Stimulated activated CD8-positive, alpha-beta memory T cell treated with anti-CD3 and anti-CD28 coated beads, Interleukin-7, amount 100 ng/mL, for 48 hours (primary cell): ENCODE measurements around the gene TMEM204.

Source experiments
- DNase-seq, 2 donors: peaks; one replicate each; pipeline ENCODE4 v3.0.0-alpha.2; 2020; ENCODE audit warnings: low read depth in 1 of 2; ENCODE audit errors: extremely low read depth in 1 of 2

Gene TMEM204

GRCh38 chr16:1498899-1499676, 34.4 kb upstream of the TMEM204 start:
- no peak for DNase-seq

GRCh38 chr16:1499756-1500464, 33.6 kb upstream of the TMEM204 start:
- no peak for DNase-seq

GRCh38 chr16:1500465-1501150, 32.9 kb upstream of the TMEM204 start:
- DNase-seq: no peak

DNA sequence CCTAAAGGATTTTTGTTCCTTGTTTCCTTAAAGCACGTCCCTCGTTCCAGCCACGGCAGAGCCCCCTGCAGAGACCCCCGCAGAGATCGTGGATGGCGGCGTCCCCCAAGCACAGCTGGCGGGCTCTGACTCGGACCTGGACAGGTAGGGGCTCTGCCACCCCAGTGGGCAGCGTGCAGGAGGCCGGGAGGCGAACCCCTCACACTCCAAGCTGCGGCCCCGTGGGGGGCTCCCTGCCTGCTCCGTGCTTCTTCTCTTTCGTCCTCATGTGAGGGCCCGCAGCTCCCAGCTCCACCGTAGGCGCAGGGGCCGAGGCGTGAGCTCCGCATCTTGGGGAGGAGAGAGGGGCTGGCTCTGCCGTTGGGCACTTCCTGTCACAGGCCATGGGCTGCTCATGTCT, 31.8 kb upstream of the TMEM204 start:
- DNase-seq: no peak

- DNase-seq: no peak
Observed at GRCh38 chr16:1502092-1503004, 31.1 kb upstream of the TMEM204 start.

DNA sequence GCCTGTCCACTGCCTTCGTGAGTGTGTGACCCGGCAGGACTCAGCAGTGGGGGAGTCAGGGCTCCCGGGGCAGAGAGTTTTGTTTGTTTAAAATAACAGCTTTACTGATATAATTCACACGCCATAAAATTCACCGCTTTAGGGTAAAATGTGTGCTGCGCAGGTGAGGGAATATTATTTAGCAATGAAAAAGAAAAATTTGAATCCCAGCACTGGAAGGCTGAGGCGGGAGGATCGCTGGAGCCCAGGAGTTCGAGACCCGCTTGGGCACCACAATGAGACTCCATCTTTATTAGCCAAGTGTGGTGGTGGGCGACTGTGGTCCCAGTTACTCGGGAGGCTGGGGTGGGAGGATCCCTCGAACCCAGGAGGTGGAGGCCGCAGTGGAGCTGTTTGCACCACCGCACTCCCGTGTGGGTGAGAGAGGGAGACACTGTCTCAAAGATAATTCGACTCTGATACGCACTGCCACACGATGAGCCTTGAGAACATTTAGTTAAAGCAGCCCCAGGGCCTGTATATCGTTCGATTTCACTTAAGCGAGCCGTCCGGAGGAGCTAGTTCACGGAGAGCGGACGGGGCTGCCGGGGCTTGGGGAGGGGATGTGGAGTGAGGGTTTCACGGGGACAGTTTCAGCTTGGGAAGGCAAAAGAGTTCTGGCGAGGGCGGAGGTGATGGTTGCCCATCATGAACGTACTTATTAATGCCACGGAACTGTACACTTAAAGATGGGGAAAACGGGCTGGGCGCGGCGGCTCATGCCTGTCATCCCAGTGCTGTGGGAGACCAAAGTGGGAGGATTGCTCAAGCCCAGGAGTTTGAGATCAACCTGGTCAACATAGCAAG, 30.1 kb upstream of the TMEM204 start:
- DNase-seq: no peak

DNA sequence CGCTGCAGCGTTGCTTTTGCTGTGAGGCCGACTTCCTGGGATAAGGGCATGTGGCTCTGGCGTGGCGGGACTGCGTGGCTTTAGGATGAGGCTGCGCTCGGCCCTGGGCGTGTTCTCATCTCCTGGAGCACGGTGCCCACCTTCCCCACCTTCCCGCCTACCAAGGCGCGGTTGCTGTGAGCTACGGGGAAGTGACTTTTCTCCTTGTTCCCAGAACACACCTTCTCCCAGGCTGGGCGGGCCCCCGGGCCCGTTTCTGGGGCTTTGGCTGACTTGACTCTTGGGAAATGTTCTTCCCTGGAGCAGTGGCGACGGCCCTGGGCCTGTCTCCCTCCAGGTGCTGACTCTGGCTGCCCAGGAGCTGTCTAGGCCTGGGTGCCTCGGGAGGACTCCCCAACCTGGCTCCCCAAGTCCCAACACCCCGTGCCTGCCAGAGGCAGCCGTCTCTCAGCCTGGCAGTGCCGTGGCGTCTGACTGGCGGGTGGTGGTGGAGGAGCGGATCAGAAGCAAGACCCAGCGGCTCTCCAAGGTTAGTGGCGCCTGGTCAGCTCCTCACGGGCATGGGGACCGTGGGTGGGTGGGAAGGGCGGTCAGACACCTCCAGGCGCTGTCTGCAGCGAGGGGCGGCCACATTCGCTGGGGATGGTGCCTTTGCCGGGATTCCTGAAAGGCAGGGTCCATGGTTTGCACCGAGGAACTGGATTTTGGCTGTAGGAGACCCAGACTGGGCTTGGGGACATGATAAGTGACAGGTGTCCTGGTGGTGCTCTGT, 28.2 kb upstream of the TMEM204 start:
- DNase-seq: no peak

DNA sequence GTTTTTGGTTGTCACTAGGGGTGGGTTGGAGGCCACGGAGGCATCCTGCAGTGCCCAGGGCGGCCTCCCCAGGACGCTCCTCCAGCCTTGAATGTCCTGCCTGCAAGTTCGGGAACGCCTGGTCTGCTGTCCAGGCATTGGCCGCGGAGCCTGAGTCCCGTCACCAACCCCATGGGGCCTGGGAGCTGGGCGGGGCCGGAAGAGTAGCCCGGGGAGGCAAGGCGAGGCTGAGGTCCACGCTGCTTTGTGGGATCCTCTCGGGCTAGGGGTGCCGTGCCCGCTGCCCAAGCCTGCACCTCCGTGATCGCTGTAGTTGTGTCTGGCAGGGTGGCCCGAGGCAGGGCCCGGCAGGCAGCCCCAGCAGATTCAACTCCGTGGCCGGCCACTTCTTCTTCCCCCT, 27.6 kb upstream of the TMEM204 start:
- DNase-seq: no peak

DNA sequence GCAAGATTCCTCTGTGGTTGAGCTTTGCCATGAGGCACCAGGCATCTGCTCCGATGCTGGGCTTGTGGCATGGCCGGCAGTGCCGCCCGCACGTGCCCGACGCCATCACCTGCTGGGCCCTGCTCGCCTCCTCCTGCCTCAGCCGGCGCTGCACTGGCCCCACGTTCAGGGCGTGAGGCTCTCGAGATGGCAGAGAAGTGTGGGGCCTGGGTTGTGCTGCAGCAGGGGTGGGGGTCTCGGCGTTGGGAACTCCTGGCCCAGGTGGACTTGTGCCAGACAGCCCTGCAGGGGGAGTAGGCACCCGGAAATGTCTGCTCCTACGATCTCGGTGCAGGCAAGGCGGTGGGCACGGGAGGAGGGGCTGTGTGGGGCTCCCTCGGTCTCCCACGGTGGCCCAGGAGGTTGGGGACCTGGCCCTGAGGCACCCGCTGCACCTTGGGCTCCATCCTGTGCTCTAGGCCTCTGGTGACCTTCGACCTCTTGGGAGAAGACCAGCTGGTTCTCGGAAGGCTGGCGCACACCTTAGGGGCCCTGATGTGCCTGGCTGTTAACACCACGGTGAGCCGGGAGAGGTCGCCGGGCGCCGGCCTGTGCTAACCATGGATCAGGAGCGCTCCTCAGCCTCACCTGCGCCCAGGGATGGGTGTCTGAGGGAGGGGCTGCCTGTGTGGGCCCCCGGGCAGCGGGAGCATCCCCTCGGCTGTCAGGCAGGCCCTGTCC, 26.8 kb upstream of the TMEM204 start:
- no peak for DNase-seq

DNA sequence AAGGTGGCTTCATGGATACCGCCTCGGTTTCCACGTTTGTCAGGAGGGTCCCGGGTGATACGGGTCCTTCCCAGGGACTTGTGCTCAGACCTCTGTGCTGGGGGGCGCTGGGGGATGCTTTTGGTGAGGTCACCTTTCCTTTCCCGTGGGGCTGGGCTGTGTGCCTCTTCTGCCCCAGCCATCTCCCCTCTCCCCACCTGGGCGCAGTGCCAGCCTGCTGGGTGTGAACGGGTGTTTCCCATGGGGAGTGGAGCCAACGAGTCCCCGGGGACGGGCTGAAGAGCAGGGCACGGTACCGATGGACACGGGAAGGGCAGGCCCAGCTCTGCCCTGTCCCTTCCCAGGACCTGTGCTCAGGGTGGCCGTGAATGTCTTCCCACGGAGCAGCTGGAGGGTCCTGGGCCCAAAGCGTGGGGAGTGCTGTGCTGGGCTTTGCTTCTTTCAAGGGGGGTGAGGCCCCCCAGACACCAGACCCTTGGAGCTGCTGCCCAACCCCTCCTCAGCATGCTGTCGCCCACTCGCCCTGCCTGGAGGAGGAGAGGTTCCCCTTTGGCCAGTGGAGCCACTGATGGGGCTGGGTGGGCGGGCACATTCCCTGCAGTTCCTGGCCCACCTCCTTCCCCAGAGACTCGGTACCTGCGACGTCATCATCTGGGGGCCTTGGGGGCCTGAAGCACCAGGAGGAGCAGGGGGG, 24.8 kb upstream of the TMEM204 start:
- no peak for DNase-seq

DNA sequence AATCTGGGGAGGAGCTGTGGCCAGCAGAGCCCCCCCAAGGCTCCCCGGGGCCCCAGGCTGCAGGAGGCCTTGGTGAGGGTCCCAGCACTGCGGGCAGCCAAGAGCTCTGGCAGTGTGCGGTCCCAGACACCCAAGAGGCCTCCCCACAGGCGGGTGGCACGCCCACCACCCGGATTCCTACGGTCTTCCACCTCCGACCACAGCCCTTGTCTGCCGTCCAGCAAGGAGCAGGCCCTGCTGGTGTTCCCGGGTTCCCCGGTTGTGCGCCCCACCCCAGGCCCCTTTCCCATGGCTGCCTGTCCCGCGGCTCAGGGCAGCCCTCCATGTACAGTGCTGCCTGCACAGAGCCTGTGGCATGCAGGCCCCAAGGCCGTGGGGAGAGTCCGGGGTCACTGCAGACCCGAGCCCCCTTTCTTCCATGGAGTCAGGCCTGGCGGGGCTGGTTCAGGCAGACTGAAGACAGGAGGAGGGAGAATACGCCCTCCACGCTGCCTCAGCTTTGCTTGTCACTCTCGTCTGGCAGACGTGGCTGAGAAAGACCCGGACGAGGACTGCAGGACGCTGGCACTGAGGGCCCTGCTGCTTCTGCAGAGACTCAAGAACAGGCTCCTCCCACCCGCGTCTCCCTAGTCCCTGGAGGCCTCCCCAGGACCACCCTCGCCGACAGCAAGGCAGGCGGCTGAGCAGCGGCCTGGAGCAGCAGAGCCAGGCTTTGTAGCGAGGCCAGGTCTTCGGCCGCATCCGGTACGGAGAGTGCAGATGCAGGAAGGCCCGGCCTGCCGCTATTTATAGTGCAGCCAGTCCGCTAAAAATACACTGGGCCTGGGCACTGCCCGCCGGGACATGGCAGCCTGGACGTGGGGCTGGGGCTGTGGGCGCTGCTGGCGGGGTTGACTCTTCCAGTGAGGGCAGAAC, 23.9 kb upstream of the TMEM204 start:
- no peak for DNase-seq

GRCh38 chr16:1510272-1510671, 23.2 kb upstream of the TMEM204 start:
- no peak for DNase-seq

- no peak for DNase-seq
Observed at GRCh38 chr16:1510941-1511351, 22.5 kb upstream of the TMEM204 start.

DNA sequence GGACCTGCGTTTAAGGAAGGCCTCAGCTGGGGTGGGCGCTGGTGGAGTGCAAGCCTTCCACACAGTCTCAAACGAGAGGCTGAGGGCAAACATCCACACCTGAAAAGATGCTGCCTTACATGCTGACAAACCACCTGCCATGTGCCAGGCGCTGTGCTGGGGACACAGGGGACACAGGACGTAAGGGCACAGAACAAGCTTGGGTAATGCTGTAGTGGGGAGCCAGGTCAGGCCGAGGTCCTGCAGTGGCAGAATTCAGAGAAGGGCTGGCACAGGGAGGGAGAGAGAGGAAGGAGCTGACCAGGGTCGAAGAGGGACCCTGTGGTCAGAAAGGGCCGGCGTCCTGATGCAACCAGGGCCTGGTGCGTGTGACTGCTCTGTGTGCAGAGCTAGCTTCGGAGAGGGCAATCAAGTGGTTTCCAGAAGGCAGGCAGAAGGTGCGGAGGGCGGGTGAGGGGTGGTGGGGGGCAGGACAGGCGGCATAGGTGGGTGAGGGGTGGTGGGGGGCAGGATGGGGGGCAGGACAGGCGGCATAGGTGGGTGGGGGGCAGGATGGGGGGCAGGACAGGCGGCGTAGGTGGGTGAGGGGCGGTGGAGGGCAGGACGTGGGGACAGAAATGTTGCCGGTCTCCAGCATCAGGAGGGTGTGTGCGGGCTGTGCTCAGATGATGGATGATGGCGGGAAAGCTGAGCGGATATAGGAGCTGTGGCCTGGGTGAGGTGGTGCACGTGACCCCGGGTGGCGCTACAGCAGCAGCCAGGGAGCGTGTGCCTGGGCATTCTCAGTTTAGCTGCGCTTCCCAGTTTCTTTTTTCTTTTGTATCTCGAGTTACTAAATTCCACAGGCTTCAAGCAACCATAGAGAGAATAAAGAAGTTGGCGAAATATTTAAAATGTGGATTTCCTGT, 21.6 kb upstream of the TMEM204 start:
- DNase-seq: no peak

DNA sequence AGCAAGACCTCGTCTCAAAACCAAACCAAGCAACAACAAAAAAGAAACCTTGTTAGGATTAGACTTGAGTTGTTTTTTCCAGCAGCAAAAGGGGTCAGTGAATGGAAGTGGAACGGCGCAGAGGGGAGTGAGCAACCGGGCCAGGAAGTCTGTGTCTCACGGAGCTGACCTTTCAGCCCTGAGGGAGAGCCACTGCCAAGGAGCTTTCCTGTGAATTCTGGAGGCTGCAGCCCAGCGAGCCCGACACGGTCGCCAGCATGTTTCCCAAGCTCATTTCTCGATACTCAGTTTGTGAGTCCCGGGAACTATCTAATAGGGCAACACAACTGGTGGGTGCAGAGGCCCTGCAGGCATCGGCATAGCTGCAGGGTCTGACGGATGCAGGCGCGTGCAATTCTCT, 20.7 kb upstream of the TMEM204 start:
- DNase-seq: no peak

DNA sequence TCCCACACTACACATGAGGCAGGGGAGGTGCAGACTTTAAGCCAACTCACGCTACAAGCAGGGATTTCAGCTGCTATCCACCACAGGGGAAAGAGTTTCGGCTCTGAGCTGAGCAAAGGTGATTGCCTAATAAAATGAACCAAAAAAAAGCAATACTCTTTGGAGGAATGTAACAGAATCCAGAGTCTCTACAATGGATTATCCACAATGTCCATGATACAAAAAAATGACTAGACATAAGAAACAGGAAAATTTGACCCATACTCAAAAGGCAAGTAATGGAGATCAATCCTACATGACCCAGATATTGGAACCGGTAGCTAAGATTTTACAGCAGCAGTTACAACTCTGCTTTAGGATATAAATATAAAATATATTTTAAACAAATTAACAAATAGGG, 19.0 kb upstream of the TMEM204 start:
- no peak for DNase-seq
